ENCODE data around the gene MOSMO.

Gene MOSMO

DNA sequence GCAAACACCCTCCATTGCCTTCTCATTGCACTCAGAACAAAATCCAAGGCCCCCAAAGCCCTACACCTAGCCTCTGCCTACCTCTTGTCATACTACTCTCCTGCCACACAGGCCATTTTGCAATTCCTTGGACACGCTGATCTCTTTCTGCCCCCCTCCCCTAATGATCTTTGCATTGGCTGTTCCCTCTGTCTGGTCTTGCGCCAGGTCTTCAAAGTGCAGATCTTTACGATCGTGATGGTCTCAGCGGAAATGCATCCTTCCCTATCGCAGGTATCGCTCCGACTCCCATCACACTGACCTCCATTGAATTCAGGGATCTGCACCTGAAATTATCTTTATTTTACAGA, 777 bp upstream of the MOSMO start:
- intact Hi-C loops (cut with DNase I; ENCODE audit: low total_unique reads), result loop anchor here (5.0 kb wide), 2 partner anchors 180 to 295 kb away; no protein-coding TSS in a partner anchor
- peak overlapping the region; percentile 94 to 99 for H3K4me3 ChIP-seq
- no peaks in the 10 kb centered on the region for H3K36me3 ChIP-seq
- TF ChIP-seq, protein P1, sequence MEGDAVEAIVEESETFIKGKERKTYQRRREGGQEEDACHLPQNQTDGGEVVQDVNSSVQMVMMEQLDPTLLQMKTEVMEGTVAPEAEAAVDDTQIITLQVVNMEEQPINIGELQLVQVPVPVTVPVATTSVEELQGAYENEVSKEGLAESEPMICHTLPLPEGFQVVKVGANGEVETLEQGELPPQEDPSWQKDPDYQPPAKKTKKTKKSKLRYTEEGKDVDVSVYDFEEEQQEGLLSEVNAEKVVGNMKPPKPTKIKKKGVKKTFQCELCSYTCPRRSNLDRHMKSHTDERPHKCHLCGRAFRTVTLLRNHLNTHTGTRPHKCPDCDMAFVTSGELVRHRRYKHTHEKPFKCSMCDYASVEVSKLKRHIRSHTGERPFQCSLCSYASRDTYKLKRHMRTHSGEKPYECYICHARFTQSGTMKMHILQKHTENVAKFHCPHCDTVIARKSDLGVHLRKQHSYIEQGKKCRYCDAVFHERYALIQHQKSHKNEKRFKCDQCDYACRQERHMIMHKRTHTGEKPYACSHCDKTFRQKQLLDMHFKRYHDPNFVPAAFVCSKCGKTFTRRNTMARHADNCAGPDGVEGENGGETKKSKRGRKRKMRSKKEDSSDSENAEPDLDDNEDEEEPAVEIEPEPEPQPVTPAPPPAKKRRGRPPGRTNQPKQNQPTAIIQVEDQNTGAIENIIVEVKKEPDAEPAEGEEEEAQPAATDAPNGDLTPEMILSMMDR (IDR thresholded peaks at IDR 0.05), result no peak
- H3K27ac ChIP-seq, result peak overlapping the region; percentile 76 to 96
- H3K27me3 ChIP-seq, result no peaks in the 10 kb centered on the region
- H3K9me3 ChIP-seq, result no peaks in the 10 kb centered on the region
- H3K4me1 ChIP-seq, result peaks cover 0 to 31% (median 15%) of the 10 kb centered on the region in 4 donors
- DNase-seq, result no peak

DNA sequence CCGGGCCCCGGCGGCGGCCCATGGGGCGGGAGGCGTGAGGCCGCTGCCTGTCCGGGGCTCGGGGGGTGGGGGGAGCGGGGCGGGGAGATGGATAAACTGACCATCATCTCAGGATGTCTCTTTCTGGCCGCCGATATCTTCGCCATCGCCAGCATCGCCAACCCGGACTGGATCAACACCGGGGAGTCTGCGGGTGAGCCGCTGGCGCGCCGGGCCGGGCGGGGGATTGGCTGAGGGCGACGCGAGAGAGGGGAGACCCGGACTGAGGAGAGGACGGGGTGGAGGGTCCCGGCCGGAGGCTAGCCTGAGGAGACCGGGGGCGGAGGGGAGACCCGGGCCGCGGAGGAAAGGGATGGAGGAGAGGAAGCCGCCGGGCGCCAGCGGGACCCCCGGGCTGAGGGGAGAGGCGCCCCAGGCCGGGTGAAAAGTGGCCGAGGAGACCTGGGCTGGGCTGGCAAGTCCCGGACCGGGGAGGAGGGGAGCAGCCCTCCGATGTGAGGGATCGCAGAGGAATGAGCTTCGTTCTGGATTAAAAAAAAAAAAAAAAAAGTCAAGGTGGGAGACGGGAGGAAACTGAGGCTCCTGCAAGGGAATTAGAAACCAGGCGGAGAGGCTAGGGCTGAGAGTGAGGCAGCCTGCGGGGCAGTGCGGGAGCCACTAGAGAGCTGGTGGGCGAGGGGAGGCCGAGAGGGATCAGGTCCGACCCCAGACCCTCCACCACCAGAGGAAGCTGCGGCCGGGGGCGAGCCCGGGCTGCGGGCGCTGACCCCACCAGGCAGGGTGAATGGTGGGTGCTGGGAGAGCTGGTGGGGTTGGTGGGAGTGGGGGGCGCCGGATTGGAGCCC, 526 bp downstream of the MOSMO start:
- H3K9me3 ChIP-seq, result no peaks in the 10 kb centered on the region
- no peaks in the 10 kb centered on the region for H3K27me3 ChIP-seq
- TF ChIP-seq, protein P1 (IDR thresholded peaks at IDR 0.05), result no peak
- peaks cover 0 to 31% (median 15%) of the 10 kb centered on the region in 4 donors for H3K4me1 ChIP-seq
- H3K4me3 ChIP-seq, result peak overlapping the region; percentile 94 to 99
- no peaks in the 10 kb centered on the region for H3K36me3 ChIP-seq
- DNase-seq, result peak; percentile 31 to 69
- intact Hi-C loops (cut with DNase I; ENCODE audit: low total_unique reads), result loop anchor here (5.0 kb wide), 2 partner anchors 179 to 294 kb away; no protein-coding TSS in a partner anchor
- peak overlapping the region; percentile 76 to 96 for H3K27ac ChIP-seq

DNA sequence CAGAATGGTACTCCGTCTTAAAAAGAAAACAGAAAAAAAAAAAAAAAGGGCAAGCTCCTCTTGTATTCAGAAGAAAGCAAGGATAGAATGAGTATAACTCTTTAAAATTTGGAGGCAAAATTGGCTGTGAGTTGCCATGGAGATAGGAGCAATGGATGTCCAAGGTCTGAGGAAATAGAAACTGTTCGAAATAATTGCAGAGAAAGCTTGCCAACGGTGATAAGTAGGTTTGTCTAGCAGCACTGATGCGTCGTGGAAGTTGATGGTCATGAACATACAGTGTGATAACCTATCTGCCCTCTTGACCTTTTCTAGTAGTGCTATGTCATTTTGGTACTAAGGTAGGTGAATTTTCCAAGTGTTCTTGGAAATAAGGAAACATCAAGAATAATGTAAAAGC, 3.0 kb downstream of the MOSMO start:
- DNase-seq, result no peak
- no peak overlapping the region for H3K4me3 ChIP-seq
- H3K36me3 ChIP-seq, result no peaks in the 10 kb centered on the region
- no peak overlapping the region for H3K27ac ChIP-seq
- H3K9me3 ChIP-seq, result no peaks in the 10 kb centered on the region
- intact Hi-C loops (cut with DNase I; ENCODE audit: low total_unique reads), result no loop called here
- TF ChIP-seq, protein P1 (IDR thresholded peaks at IDR 0.05), result no peak
- no peaks in the 10 kb centered on the region for H3K27me3 ChIP-seq
- H3K4me1 ChIP-seq, result peaks cover 0 to 31% (median 15%) of the 10 kb centered on the region in 4 donors

DNA sequence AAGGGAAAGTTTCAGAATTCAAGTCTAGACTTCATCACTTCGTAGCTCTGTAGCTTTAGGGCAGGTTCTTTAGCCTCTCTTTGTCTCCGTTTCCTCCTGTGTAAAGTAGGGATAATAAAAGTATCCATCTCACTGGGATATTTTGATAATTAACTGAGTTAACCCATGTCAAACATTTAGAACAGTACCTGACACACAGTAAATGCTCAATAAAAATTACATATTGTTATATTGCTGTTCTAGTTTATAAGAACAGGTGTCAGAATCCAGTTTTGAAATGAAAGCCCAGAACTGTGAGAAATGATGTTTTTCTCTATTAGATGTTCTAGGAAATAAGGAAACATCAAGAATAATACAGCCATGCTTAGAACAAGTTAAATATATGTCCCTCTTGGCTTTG, 4.3 kb downstream of the MOSMO start:
- H3K4me1 ChIP-seq, result peaks cover 0 to 26% (median 12%) of the 10 kb centered on the region in 4 donors
- no peak overlapping the region for H3K4me3 ChIP-seq
- no peaks in the 10 kb centered on the region for H3K36me3 ChIP-seq
- H3K27me3 ChIP-seq, result no peaks in the 10 kb centered on the region
- intact Hi-C loops (cut with DNase I; ENCODE audit: low total_unique reads), result no loop called here
- TF ChIP-seq, protein P1 (IDR thresholded peaks at IDR 0.05), result no peak
- no peak for DNase-seq
- no peaks in the 10 kb centered on the region for H3K9me3 ChIP-seq
- no peak overlapping the region for H3K27ac ChIP-seq

DNA sequence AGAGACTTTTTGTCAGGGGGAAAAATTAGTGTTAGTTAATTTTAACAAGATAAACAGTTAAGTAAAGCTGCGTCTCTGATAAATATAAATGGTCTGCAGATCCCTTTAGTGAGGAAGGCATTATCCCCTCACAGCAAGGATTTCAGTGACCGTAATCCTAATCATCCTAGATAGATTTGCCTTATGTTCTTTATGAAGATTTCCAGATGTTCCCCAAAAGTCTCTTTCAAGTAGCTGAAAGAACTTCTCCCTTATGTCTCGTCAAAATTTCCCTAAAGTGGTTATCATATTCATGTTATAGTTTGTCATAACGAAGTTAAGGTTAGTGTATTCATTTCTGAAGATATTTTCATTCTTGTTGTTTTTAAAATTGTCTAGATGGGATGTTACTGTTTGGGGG, 5.6 kb downstream of the MOSMO start:
- TF ChIP-seq, protein P1 (IDR thresholded peaks at IDR 0.05), result no peak
- no peak for DNase-seq
- no peak overlapping the region for H3K27ac ChIP-seq
- no peaks in the 10 kb centered on the region for H3K9me3 ChIP-seq
- no peaks in the 10 kb centered on the region for H3K36me3 ChIP-seq
- peaks cover 0 to 29% (median 12%) of the 10 kb centered on the region in 4 donors for H3K4me1 ChIP-seq
- no peak overlapping the region for H3K4me3 ChIP-seq
- intact Hi-C loops (cut with DNase I; ENCODE audit: low total_unique reads), result no loop called here
- no peaks in the 10 kb centered on the region for H3K27me3 ChIP-seq
